ENCODE measurements around the gene C3orf22. TPM values are rescaled to one million over a fixed set of nuclear protein-coding genes. Genes with fewer than 3 reads are reported as not detected.

C3orf22 gene
- total RNA-seq, 4 donors from 2014 or later: not detected

GRCh38 chr3:126517291-126517951 lies 41.3 kb downstream of the C3orf22 start, which contains the start of gene UROC1:
Gene UROC1 (minus strand): TSS chr3:126517773. CDS start chr3:126517719, 54 bp downstream.
- TF ChIP-seq CTCF (IDR thresholded peaks at IDR 0.05; ENCODE audit: low read depth): no peak

GRCh38 chr3:126516936-126517290 lies 41.8 kb downstream of the C3orf22 start:
- no peak for TF ChIP-seq CTCF (IDR thresholded peaks at IDR 0.05; ENCODE audit: low read depth)

GRCh38 chr3:126516152-126516935 lies 42.4 kb downstream of the C3orf22 start:
- TF ChIP-seq CTCF (IDR thresholded peaks at IDR 0.05; ENCODE audit: low read depth): no peak

GRCh38 chr3:126515066-126515706 lies 43.5 kb downstream of the C3orf22 start:
- TF ChIP-seq CTCF (IDR thresholded peaks at IDR 0.05; ENCODE audit: low read depth): no peak

- TF ChIP-seq CTCF (IDR thresholded peaks at IDR 0.05; ENCODE audit: low read depth): no peak
Measured at GRCh38 chr3:126514161-126514560, 44.6 kb downstream of the C3orf22 start.

- TF ChIP-seq CTCF (IDR thresholded peaks at IDR 0.05; ENCODE audit: low read depth): no peak
Measured at GRCh38 chr3:126512916-126513650, 45.6 kb downstream of the C3orf22 start.
